ENCODE results near the gene MYBPHL.
"Not testable (repeated sequence)": the region's sequence is repeated elsewhere in the genome, so short reads cannot be mapped to it uniquely, and the experiment has no call there.

MYBPHL gene

GRCh38 chr1:109307274-109308021, 637 bp upstream of the MYBPHL start:
- DNase-seq (ENCODE audit: low read depth in 2 of 2) = no peak

DNA sequence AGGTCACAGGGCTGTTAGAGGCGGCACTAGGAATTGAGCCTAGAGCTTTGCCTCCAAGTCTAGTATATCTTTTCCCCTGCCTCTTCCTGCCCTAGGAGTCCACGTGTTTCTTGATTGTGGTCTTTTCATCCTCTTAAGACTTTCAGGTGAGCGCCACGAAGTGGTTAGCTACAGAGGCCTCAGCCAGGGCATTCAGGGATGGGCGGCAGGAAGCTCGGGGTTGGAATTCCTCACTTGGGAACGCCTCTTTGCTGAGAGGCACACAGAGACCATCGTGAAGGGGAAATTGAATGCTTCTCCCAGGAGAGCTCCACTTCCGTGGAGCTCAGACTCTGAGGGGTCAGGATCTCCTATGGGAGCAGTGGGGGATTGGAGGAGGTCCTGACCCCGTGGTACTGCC, 820 bp downstream of the MYBPHL start:
- DNase-seq (ENCODE audit: low read depth in 2 of 2) = not testable (repeated sequence)

- no peak for DNase-seq (ENCODE audit: low read depth in 2 of 2)
Measured at GRCh38 chr1:109304226-109304920, 2.4 kb downstream of the MYBPHL start.

GRCh38 chr1:109301874-109302273, 4.9 kb downstream of the MYBPHL start:
- DNase-seq (ENCODE audit: low read depth in 2 of 2) = no peak

- DNase-seq (ENCODE audit: low read depth in 2 of 2) = no peak
Measured at GRCh38 chr1:109300650-109301151, 6.1 kb downstream of the MYBPHL start.

GRCh38 chr1:109299558-109300343, 7.1 kb downstream of the MYBPHL start:
- no peak for DNase-seq (ENCODE audit: low read depth in 2 of 2)

DNA sequence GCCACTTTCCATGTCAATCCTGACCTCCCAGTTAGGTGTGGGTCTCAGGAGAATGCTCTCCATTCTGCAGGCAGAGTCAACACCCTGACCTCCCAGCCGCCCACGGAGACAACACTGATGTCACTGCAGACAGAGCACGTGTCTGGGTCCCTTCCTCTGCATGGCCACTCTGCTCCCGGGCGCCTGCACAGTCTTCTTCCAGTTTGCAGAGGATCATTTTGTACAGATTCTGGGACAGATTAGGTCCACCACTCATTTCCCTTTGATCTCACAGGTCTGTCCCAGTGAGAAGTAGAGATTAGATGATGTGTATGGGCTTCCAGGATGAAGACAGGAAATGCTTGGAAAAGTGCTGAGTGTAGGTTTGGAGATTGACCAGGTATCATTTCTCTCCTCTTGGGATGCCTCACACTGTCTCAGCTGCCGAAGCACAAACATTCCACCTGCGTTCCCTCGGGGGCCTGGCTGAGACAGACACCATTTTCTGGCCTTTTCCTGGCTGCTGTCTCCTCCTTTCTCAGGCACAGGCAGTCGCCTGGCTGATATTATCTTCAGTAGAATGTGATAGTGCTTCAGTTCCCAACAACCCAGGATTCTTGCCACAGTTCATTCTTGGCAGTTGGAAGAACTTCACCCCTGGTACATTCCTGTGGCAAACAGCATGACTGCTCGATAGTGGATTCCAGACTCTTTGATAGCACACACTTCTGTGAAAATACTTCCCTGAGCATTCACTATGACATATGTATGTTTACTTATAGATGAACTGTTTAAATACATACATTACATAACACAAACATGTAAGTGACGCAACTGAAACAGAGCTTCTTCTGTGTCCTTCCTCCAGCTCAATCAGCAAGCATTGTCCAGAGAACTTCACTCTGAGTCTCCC, 7.9 kb downstream of the MYBPHL start:
- no peak for DNase-seq (ENCODE audit: low read depth in 2 of 2)

DNA sequence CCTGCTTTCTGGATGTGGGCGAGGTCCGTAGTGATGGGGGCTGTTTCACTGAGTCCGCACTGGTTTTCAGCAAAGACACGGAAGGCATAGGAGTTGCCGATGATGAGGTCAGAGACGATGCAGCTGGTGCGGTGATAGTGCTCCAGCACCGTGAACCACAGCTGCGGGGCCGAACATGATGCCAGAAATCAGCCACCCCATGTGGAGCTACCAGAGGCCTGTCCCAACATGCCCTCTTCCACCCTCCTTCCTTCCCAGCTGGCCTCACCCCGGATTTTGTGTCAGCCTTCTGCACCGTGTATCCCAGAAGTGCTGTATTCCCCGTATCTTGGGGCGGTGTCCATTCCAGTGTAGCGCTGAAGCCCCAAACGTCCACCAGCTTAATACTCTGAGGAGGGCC, 10.0 kb downstream of the MYBPHL start:
- no peak for DNase-seq (ENCODE audit: low read depth in 2 of 2)

DNA sequence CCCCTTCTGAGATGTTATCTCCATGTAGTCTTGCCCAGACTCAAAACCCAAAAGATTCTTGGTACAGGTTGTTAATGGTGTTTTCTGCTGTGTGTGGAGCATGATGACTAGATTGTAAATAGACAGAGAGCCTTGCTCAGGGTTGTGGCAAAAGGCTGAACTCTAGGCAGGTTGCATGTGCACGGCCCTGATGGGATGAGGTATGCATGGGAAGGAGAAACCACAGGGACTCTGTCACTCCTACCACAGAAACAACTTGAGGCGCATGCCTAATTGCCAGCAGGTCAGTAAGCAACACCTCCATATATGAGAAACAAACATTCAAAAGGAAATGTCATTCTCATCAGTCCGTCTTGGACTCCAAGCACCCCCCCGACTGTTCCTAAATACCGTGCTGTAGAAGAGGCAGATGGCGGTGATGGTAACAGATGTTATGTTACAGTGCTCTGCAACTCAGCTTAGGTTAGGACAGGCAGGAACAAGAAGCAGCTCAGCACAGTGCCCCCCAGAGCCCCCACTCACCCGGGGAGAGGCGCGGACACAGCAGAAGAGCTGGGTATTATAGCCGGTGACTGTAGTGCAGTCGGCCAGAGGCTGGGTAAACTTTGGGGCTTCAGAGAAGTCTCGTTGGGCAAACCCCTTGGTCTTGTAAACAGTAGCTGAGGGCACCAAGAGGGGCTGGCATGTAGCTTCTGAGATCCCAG, 10.9 kb downstream of the MYBPHL start:
- no peak for DNase-seq (ENCODE audit: low read depth in 2 of 2)

DNA sequence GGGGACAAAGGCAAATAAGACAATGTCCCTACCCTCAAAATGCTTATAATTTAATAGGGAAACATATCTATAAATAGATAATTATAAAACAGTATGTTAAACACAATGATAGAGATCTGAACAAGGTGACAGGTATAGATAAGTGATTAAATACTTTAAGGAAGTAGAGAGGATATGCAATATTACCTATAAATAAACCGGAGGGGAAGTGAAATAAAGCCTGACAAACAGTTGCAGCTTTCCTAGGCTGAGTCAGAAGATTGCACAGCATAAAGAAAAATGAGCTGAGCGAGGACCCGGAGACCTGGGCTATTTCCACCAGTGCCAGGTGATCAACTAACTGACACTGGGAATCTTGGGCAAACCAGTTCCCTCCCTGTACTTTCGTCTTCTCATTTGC, 12.3 kb downstream of the MYBPHL start:
- DNase-seq (ENCODE audit: low read depth in 2 of 2) = no peak

- no peak for DNase-seq (ENCODE audit: low read depth in 2 of 2)
Measured at GRCh38 chr1:109293026-109293425, 13.8 kb downstream of the MYBPHL start.

DNA sequence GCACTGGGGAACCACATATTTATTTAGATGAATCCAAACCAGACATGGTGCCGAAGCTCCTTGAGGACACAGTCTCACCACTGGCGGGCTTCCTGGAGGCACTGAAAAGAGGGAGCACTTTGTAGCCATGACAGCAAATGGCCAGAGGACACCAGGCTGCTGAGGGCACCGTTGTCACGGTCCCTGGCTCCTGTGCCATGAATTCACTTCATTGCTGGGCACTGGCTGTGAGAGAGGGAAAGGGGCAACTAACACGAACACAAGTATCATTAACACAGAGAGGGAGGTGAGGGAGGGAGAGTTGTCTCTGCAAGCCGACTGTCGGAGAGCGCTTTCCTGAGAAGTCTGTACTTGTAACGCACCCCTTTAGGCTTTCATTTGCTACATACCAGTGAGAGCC, 14.4 kb downstream of the MYBPHL start:
- no peak for DNase-seq (ENCODE audit: low read depth in 2 of 2)

DNA sequence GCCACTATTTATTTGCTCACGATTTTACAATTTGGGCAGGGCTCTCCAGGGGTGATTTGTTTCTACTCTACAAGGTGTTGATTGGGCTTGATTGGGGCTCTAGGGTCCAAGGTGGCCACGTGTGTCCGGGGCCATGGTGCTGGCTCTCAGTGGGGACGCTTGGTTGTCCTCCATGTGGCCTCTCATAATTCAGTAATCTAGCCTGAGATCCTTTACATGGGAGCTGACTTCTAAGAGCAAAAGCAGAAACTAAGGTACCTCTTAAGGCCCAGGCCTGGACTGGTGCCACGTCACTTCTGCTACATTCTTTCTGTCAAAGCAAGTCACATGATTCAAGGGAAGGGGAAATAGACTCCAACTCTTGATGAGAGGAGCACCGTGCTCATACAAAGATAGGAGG, 15.8 kb downstream of the MYBPHL start:
- no peak for DNase-seq (ENCODE audit: low read depth in 2 of 2)

- no peak for DNase-seq (ENCODE audit: low read depth in 2 of 2)
Measured at GRCh38 chr1:109290137-109290536, 16.7 kb downstream of the MYBPHL start.

- not testable (repeated sequence) for DNase-seq (ENCODE audit: low read depth in 2 of 2)
Measured at GRCh38 chr1:109286762-109287161, 20.0 kb downstream of the MYBPHL start.

GRCh38 chr1:109283748-109284600, 22.8 kb downstream of the MYBPHL start:
- DNase-seq (ENCODE audit: low read depth in 2 of 2) = no peak

DNA sequence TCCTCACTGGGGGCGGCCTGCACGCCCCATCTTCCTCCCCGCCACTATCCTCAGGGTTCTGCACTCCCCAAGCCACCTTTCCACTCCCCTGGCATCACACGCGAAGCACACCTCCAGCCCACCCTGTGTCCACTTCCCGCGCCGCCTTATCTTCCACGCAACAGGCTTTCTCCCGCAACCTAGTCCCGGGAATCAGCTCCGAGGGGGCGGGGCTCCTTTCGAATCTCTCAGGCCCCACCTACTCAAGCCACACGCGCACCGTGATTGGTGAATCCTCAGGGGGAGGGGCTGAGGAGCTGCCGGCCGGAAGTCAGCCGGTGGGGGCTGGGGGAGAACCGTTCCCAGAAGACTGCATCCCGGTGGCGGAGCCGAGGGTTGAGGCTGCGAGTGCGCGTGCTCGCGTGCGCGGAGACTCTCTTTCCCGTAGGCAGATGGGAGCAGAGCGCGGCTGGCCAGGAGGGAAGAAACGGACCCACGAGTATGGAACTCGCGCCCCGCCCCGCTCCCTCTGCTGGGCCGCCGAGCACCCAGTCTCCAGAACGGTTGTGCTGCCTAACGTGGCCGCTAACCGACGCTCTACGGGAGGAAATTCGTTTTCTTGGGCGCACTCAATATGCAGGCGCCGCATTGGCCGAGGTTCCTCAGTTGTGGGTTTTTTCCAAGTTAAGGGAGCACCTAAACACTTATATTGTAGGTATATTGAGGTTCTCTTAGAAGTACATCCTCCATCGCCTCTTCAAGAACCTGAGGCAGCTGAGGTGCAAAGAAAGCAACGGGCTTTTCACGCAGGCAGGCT, 23.7 kb downstream of the MYBPHL start, which contains the start of gene PSRC1:
Gene PSRC1, minus strand, starts transcription at position 194 of the 796 bp plus-strand sequence.
- peak; percentile 68 to 78 for DNase-seq (ENCODE audit: low read depth in 2 of 2)

DNA sequence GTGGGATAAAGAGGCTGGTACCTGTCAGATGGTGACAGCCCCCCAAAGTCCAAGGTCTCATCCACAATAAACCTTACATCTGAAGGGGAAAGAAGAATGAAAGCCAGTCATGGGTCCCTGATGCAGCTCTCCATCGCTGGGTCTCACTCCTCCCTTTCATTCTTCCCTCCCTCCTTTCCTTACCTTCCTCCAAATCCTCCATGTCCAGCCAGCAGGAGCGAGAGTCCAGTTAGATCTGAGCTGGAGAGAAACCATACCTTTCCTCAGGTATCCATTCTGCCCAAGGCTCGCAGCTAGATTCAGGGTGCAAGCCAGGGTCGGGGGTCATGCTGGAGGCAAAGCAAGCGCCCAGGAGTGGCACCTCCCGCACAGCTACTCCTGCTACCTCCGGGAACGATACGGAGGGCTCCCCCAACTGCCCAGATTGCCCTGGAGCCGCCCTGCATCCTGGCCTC, 24.3 kb downstream of the MYBPHL start:
- no peak for DNase-seq (ENCODE audit: low read depth in 2 of 2)

Measured in stimulated activated CD4-positive, alpha-beta T cell treated with anti-CD3 and anti-CD28 coated beads, Interleukin-1b, Interleukin-23, amount 100 ng/mL, for 1 hour (primary cell).